Measurements from ENCODE around the gene COL26A1.

- TF ChIP-seq CTCF (conservative IDR thresholded peaks at IDR 0.05) (no peak), EZH2 (IDR thresholded peaks at IDR 0.05; ENCODE audit: low read depth) (no peak)
Measured at GRCh38 chr7:101543242-101543766, 180.6 kb downstream of the COL26A1 start.

All from PC-9 (cell line).